GM12801 (cell line): ENCODE measurements around the gene TRMT11.

Experiments used
- TF ChIP-seq, protein P1 (sequence below): IDR thresholded peaks from one replicate; pipeline ENCODE4 v1.5.1; 2011; ENCODE audit warnings: control low read depth; ENCODE audit not compliant: insufficient read length; ENCODE audit errors: extremely low read depth

Gene TRMT11

DNA sequence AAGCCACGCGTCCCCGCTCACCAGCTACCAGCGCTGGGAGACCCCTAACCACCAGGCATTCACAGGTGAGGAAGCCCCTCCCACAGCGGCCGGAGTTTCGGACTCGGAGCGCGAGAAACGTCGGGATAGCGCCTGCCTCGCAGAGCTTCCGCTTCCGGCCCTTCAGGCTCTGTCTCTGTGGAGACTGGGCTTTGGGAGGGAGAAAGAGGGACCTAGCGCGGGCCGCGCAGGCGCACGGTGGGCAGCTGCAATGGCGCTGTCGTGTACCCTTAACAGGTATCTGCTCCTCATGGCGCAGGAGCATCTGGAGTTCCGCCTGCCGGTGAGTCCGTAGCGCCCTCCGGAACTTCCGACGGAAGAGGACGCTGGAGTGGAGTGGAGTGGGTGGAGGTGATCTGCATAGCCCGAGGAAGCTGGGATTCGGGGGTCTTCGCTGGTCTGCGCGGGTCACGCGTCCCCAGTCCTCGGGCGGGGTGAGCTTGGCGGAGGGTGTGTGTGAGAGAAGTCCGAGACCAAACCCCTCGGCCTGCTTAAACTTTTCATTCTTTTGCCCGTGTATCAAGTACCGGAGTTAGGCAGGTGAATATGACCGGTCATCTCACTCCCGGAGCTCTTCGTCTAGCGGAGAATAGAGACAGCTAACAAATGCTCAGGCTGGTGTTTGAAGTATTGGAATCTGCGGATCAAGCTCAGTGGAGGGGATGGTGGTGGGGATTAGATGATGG, at the start of gene TRMT11:
Gene TRMT11, plus strand, starts transcription at position 240 of the 725 bp plus-strand sequence. Its CDS starts 11 bp downstream, at position 251.
- TF ChIP-seq, protein P1, sequence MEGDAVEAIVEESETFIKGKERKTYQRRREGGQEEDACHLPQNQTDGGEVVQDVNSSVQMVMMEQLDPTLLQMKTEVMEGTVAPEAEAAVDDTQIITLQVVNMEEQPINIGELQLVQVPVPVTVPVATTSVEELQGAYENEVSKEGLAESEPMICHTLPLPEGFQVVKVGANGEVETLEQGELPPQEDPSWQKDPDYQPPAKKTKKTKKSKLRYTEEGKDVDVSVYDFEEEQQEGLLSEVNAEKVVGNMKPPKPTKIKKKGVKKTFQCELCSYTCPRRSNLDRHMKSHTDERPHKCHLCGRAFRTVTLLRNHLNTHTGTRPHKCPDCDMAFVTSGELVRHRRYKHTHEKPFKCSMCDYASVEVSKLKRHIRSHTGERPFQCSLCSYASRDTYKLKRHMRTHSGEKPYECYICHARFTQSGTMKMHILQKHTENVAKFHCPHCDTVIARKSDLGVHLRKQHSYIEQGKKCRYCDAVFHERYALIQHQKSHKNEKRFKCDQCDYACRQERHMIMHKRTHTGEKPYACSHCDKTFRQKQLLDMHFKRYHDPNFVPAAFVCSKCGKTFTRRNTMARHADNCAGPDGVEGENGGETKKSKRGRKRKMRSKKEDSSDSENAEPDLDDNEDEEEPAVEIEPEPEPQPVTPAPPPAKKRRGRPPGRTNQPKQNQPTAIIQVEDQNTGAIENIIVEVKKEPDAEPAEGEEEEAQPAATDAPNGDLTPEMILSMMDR: no peak

DNA sequence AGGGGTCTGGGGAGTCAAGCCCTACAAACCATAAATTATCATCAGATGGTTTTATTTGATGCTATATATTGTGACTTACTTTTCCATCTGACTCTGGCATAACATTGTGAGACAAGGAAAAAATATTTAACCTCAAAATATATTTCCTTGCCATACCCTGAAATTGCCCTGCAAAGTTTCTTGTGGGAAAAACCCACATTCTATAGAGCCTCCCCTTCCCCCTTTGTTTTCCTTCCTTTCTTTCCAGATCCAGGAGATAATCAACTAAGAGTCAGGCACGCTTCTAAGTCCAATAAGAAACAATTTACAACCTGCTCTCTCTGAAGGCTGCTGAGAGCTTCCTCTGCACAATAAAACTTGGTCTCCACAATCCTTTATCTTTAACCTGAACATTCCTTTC, 47.3 kb upstream of the TRMT11 start:
- TF ChIP-seq, protein P1: no peak

DNA sequence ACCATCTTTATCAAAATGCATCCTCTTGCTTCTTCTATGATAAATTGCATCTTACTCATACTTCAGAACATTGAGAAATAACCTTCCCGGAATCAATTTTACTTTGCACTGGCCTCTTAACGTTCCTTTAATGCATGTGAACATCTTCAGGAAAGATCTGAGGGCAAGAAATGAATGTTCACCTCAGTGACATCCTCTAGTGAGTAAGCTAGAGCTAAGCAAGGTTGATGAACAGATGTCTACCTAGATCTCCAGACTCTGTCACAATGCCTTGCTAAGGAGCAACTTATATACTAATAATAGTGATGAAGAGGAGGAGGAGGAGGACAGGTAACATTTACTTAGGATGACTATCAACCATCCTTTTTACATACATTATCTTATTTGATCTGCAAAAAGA, 46.5 kb upstream of the TRMT11 start:
- TF ChIP-seq, protein P1: no peak

DNA sequence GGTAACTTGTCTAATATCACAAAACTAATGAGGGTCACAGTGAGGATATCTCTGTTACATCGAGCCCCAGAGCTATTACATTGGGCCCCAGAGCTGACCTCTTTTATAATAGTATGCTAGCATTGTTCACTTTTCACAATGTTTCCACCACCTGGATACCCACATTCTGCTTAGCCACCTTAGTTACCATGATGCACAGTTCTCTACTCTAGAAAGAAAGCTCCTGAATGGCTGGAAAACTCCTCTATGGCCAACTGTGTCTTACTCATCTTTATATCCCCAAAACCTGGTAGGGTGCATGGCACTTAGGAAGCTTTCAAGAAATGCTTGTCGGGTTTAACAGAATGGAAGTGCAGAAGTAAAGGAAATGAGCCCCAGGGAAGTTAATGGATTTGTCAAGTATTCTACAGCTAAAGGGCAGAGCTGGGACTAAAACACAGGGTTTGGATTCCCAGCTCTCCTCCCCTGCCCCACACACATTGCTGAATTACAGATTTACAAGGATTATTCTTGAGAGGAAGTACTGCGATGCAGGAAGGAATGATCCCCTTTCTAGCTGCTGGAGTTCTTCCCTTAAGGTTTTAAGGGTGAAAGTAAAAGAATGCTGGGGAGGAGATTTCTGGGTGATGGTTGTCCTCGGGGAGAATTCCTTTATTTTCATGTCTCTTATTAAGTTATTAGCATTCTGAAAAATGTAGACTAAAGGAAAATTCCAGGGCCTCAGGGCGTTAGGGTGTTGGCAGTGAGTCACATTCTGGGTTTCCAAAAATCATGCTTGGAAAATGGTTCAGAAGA, 45.9 kb upstream of the TRMT11 start:
- TF ChIP-seq, protein P1: no peak

DNA sequence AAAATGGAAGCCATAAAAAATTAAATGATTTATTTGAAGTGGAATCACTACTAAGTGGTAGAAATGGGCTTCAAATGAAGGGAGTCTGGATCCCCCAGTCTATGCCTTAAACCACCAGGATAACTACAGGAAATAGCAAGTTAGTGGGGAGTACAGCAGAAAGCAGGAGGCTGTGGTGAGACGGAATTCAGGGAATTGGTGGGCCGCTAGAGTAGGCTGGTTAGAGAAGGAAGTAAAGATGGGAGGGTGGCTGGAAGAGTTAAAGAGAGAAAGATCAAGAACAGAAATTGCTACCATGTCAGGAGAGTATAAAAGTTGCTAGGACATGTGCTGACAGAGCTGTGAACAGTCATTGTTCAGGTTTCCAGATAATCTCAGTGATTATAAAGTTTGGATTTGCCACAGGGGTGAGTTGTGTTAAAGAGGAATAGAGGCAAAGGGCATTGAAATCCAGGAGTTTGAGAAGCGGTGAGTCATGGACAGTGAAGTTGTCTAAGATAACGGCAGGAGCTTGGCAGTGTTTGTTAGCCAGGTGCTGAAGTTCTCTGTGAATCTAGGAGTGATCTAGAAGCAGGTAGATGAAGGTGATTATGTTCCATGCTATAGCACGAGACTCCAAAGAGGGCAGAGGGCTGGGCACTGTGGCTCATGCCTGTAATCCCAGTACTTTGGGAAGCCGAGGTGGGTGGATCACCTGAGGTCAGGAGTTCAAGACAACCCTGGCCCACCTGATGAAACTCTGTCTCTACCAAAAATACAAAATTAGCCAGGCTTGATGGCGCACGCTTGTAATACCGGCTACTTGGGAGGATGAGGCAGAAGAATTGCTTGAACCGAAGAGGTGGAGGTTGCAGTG, 43.4 kb upstream of the TRMT11 start:
- TF ChIP-seq, protein P1: no peak

DNA sequence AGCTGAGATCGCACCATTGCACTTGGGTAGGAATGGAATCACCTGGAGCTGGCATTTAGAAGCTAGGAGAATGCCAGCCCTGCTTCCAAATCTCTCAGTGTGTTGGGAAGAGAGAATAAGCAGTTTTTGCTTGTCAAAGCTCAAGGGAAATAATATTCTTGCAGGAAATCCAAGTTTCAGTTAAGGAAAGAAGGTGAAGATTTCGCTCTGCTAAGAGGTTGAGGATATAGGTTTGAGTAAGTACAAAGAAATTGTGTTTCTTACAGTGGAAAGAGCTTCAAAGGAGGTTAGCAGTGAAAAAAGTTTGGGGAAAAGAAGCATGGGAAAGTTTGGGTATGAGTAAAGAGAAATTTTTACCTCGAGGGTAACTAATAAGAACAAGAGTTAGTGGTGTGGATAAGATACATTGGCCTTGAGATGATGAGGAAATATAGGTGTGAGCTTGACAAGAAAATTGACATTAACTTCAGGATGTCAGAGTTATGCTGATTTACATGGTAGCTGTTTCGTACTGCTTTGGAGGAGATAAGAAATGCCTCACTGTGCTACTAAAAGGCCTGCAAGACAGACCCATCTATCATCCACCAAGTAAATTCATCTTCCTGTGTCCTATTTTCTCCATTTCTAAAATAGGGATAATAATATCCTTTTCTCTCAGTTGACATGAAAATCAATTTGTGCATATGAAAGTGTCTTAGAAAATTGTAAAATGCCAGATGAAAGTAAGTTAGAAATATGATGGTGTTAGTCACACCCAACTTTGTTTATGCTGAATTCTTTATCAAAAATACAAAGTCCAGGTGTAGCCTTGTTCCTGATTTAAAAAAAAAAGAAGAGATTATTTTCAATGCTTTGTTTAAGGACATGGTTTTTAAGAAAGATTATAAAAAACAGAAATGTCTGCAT, 42.6 kb upstream of the TRMT11 start:
- TF ChIP-seq, protein P1: no peak
